Vagina (tissue), 2 donors: ENCODE results near the gene APOA4. TPM values are rescaled to one million over a fixed set of nuclear protein-coding genes. Genes with fewer than 3 reads are reported as not detected.

ENCODE experiments used
- DNase-seq, 2 donors: peaks; one replicate each; pipeline ENCODE4 v3.0.0-alpha.2; 2017; ENCODE audit errors: extremely low spot score in 2 of 2
- H3K27ac ChIP-seq: fragments of 200-600 bp; sonication (generic); one replicate; pipeline ENCODE4 v1.5.1; 2019
- H3K27me3 ChIP-seq: fragments of 200-600 bp; sonication (generic); one replicate; pipeline ENCODE4 v1.5.1; 2019
- H3K36me3 ChIP-seq, 2 donors: fragments of 200-600 bp; sonication (generic); one replicate each; pipeline ENCODE4 v1.5.1; 2017 to 2019
- H3K4me1 ChIP-seq: fragments of 200-600 bp; sonication (generic); one replicate; pipeline ENCODE4 v1.5.1; 2019
- H3K4me3 ChIP-seq, 2 donors: fragments of 200-600 bp; sonication (generic); 1 replicate in 1 of 2; 2 replicates in 1 of 2; pipeline ENCODE4 v1.5.1; 2016 to 2019
- H3K9me3 ChIP-seq: fragments of 200-600 bp; sonication (generic); one replicate; pipeline ENCODE4 v1.5.1; 2019
- CTCF ChIP-seq, 3 experiments: fragments of 450-650 bp in 2 of 3; fragments of 200-600 bp in 1 of 3; sonication (generic) in 1 of 3; IDR thresholded peaks; one replicate each; pipeline ENCODE4 v1.5.1; 2017 to 2019; ENCODE audit warnings: antibody characterized with exemption in 3 of 3, mild to moderate bottlenecking in 2 of 3, moderate library complexity in 2 of 3
- POLR2A ChIP-seq, 2 donors: fragments of 450-650 bp; IDR thresholded peaks; one replicate each; pipeline ENCODE4 v1.6.1; 2017; ENCODE audit warnings: antibody characterized with exemption in 2 of 2, mild to moderate bottlenecking in 2 of 2, moderate library complexity in 2 of 2
- POLR2AphosphoS5 ChIP-seq, 2 donors: sonication (generic); formaldehyde crosslinking; IDR thresholded peaks; one replicate each; pipeline ENCODE4 v1.9.0; 2017; ENCODE audit warnings: antibody characterized with exemption in 2 of 2, mild to moderate bottlenecking in 2 of 2, low read depth in 1 of 2; ENCODE audit not compliant: insufficient read depth in 1 of 2
- intact Hi-C: fragments of 100-400 bp; cut with DNase I; formaldehyde crosslinking; loops from one replicate; pipeline ENCODE4 v1.15.1; 2023
- total RNA-seq: library from RNA; depleted of rRNA; stranded (reverse); fragments of >200 nt; gene quantifications from one replicate; pipeline ENCODE4 v1.2.3, GENCODE V29; 2016

Gene APOA4
- total RNA-seq, 1 donor from 2014 or later: not detected

GRCh38 chr11:116838321-116839084 lies 15.4 kb upstream of the APOA4 start:
- Histone ChIP-seq H3K4me1 (peaks cover 11% of the 10 kb centered on the region), H3K27me3 (no peaks in the 10 kb centered on the region), H3K4me3 (no peak overlapping the region), H3K27ac (no peak overlapping the region), H3K9me3 (no peaks in the 10 kb centered on the region), H3K36me3 (peaks cover 0 to 7% of the 10 kb centered on the region in 2 donors)
- no peak for TF ChIP-seq POLR2AphosphoS5 (IDR thresholded peaks at IDR 0.05; ENCODE audit: insufficient read depth in 1 of 2, low read depth in 1 of 2)
- no peak for DNase-seq
- intact Hi-C loops: no loop called here

- intact Hi-C loops: no loop called here
- H3K9me3 ChIP-seq: no peaks in the 10 kb centered on the region
- no peaks in the 10 kb centered on the region for H3K36me3 ChIP-seq
- H3K4me3 ChIP-seq: no peak within 1 kb of the TSS
- no peaks in the 10 kb centered on the region for H3K27me3 ChIP-seq
- no peak within 1 kb of the TSS for H3K27ac ChIP-seq
- no peak for DNase-seq
- no peak for TF ChIP-seq CTCF (IDR thresholded peaks at IDR 0.05)
- no peak for TF ChIP-seq POLR2A (IDR thresholded peaks at IDR 0.05)
- TF ChIP-seq POLR2AphosphoS5 (IDR thresholded peaks at IDR 0.05; ENCODE audit: insufficient read depth in 1 of 2, low read depth in 1 of 2): no peak
- peaks cover 11% of the 10 kb centered on the region for H3K4me1 ChIP-seq
Observed at GRCh38 chr11:116837231-116838091, 14.4 kb upstream of the APOA4 start, which contains the start of gene APOA1. APOA1 (minus strand) TSS chr11:116837622; CDS start chr11:116837387, 235 bp downstream.

GRCh38 chr11:116836632-116836991 lies 13.5 kb upstream of the APOA4 start:
- TF ChIP-seq CTCF (IDR thresholded peaks at IDR 0.05) (no peak), POLR2A (IDR thresholded peaks at IDR 0.05) (no peak), POLR2AphosphoS5 (IDR thresholded peaks at IDR 0.05; ENCODE audit: insufficient read depth in 1 of 2, low read depth in 1 of 2) (no peak)
- Histone ChIP-seq H3K36me3 (no peaks in the 10 kb centered on the region), H3K4me1 (peaks cover 11% of the 10 kb centered on the region), H3K27me3 (no peaks in the 10 kb centered on the region), H3K9me3 (no peaks in the 10 kb centered on the region), H3K4me3 (no peak overlapping the region), H3K27ac (no peak overlapping the region)
- intact Hi-C loops: loop anchor here (1.0 kb wide), 1 partner anchor 49 kb away; no protein-coding TSS in a partner anchor
- DNase-seq: no peak

- H3K4me3 ChIP-seq: peak overlapping the region; percentile 35 to 38
- peak in 1 of 2 donors; percentile 64 for TF ChIP-seq POLR2AphosphoS5 (IDR thresholded peaks at IDR 0.05; ENCODE audit: insufficient read depth in 1 of 2, low read depth in 1 of 2)
- peak in 2 of 3 experiments; percentile 17 to 63 for TF ChIP-seq CTCF (IDR thresholded peaks at IDR 0.05)
- TF ChIP-seq POLR2A (IDR thresholded peaks at IDR 0.05): no peak
- H3K27ac ChIP-seq: peak overlapping the region; percentile 70
- H3K27me3 ChIP-seq: no peaks in the 10 kb centered on the region
- H3K4me1 ChIP-seq: peaks cover 11% of the 10 kb centered on the region
- H3K9me3 ChIP-seq: no peaks in the 10 kb centered on the region
- DNase-seq: no peak
- intact Hi-C loops: loop anchor here (1.0 kb wide), 1 partner anchor 49 kb away; no protein-coding TSS in a partner anchor
- H3K36me3 ChIP-seq: no peaks in the 10 kb centered on the region
Observed at GRCh38 chr11:116835791-116836631, 12.9 kb upstream of the APOA4 start.
